Esophagus muscularis mucosa (tissue), 4 donors: ENCODE results near the gene SMARCA5. TPM values are rescaled to one million over a fixed set of nuclear protein-coding genes. Genes with fewer than 3 reads are reported as not detected.

Source experiments
- DNase-seq: peaks from one replicate; pipeline ENCODE4 v3.0.0-alpha.2; 2017; ENCODE audit errors: extremely low spot score
- H3K27ac ChIP-seq, 4 donors: fragments of 200-600 bp; sonication (generic); replicated peaks in 1 of 4; 1 replicate in 3 of 4; 2 replicates in 1 of 4; pipeline ENCODE4 v1.5.1; 2016 to 2019; ENCODE audit warnings: mild to moderate bottlenecking in 1 of 4
- H3K27me3 ChIP-seq, 4 donors: fragments of 200-600 bp; sonication (generic); one replicate each; pipeline versions ENCODE4 v1.5.1 to v1.6.0; 2016 to 2019
- H3K36me3 ChIP-seq, 4 donors: fragments of 200-600 bp; sonication (generic); one replicate each; pipeline ENCODE4 v1.5.1; 2016 to 2019
- H3K4me1 ChIP-seq, 4 donors: fragments of 200-600 bp; sonication (generic); one replicate each; pipeline ENCODE4 v1.5.1; 2016 to 2019
- H3K4me3 ChIP-seq, 4 donors: fragments of 200-600 bp; sonication (generic); 1 replicate in 2 of 4; 2 replicates in 2 of 4; pipeline ENCODE4 v1.5.1; 2016 to 2019; ENCODE audit warnings: mild to moderate bottlenecking in 4 of 4, moderate library complexity in 1 of 4
- H3K9me3 ChIP-seq, 4 donors: fragments of 200-600 bp; sonication (generic); 1 replicate in 3 of 4; 2 replicates in 1 of 4; pipeline ENCODE4 v1.5.1; 2016 to 2019
- EP300 ChIP-seq: sonication (generic); formaldehyde crosslinking; IDR thresholded peaks from one replicate; pipeline ENCODE4 v1.6.1; 2017; ENCODE audit warnings: antibody characterized with exemption
- POLR2A ChIP-seq: fragments of 450-650 bp; IDR thresholded peaks from one replicate; pipeline ENCODE4 v1.6.1; 2017; ENCODE audit warnings: antibody characterized with exemption, moderate library complexity, mild to moderate bottlenecking, low read depth
- POLR2AphosphoS5 ChIP-seq, 2 donors: sonication (generic); formaldehyde crosslinking; IDR thresholded peaks; one replicate each; pipeline ENCODE4 v1.6.1; 2017; ENCODE audit warnings: antibody characterized with exemption in 2 of 2
- WGBS: methylation state at CpG from one replicate; pipeline ENCODE4 v1.1.5; 2018; 5-methylcytosine and 5-hydroxymethylcytosine counted together
- intact Hi-C: fragments of 100-400 bp; cut with DNase I; formaldehyde crosslinking; loops from one replicate; pipeline ENCODE4 v1.15.1; 2023
- total RNA-seq, 4 donors: library from RNA; depleted of rRNA; stranded (reverse); fragments of >200 nt; gene quantifications; one replicate each; pipeline versions ENCODE4 v1.1.0 to v1.2.1, GENCODE V29; 2016
- TF ChIP-seq, protein P1 (sequence below), 3 experiments: fragments of 200-600 bp in 2 of 3; fragments of 450-650 bp in 1 of 3; sonication (generic) in 2 of 3; IDR thresholded peaks; one replicate each; pipeline ENCODE4 v1.5.1; 2017 to 2019; ENCODE audit warnings: antibody characterized with exemption in 3 of 3, mild to moderate bottlenecking in 2 of 3, moderate library complexity in 1 of 3

SMARCA5 gene
- total RNA-seq, 4 donors from 2014 or later: 38.0 to 59.8 (median 46.3) TPM

- DNase-seq: no peak
- Histone ChIP-seq H3K27me3 (no peaks in the 10 kb centered on the region), H3K36me3 (no peaks in the 10 kb centered on the region), H3K9me3 (no peaks in the 10 kb centered on the region), H3K27ac (no peak overlapping the region), H3K4me3 (no peak overlapping the region), H3K4me1 (peaks cover 0 to 11% (median 8%) of the 10 kb centered on the region in 4 donors)
- TF ChIP-seq, protein P1, sequence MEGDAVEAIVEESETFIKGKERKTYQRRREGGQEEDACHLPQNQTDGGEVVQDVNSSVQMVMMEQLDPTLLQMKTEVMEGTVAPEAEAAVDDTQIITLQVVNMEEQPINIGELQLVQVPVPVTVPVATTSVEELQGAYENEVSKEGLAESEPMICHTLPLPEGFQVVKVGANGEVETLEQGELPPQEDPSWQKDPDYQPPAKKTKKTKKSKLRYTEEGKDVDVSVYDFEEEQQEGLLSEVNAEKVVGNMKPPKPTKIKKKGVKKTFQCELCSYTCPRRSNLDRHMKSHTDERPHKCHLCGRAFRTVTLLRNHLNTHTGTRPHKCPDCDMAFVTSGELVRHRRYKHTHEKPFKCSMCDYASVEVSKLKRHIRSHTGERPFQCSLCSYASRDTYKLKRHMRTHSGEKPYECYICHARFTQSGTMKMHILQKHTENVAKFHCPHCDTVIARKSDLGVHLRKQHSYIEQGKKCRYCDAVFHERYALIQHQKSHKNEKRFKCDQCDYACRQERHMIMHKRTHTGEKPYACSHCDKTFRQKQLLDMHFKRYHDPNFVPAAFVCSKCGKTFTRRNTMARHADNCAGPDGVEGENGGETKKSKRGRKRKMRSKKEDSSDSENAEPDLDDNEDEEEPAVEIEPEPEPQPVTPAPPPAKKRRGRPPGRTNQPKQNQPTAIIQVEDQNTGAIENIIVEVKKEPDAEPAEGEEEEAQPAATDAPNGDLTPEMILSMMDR (IDR thresholded peaks at IDR 0.05): no peak
- no peak for TF ChIP-seq EP300
- no peak for TF ChIP-seq POLR2AphosphoS5 (IDR thresholded peaks at IDR 0.05)
- no peak for TF ChIP-seq POLR2A
- intact Hi-C loops: no loop called here
- 90% methylated on average over 3 of the region's 3 CpGs for WGBS
Observed at GRCh38 chr4:143597276-143597675, 83.8 kb downstream of the SMARCA5 start.

GRCh38 chr4:143598816-143599215 lies 85.3 kb downstream of the SMARCA5 start:
- peaks cover 0 to 11% (median 8%) of the 10 kb centered on the region in 4 donors for H3K4me1 ChIP-seq
- H3K27me3 ChIP-seq: no peaks in the 10 kb centered on the region
- H3K9me3 ChIP-seq: no peaks in the 10 kb centered on the region
- no peak overlapping the region for H3K4me3 ChIP-seq
- no peaks in the 10 kb centered on the region for H3K36me3 ChIP-seq
- no peak overlapping the region for H3K27ac ChIP-seq
- TF ChIP-seq POLR2A: no peak
- TF ChIP-seq, protein P1 (IDR thresholded peaks at IDR 0.05): no peak
- TF ChIP-seq POLR2AphosphoS5 (IDR thresholded peaks at IDR 0.05): no peak
- TF ChIP-seq EP300: no peak
- DNase-seq: no peak
- intact Hi-C loops: no loop called here

GRCh38 chr4:143599827-143600226 lies 86.3 kb downstream of the SMARCA5 start:
- Histone ChIP-seq H3K27ac (no peak overlapping the region), H3K4me3 (no peak overlapping the region), H3K27me3 (no peaks in the 10 kb centered on the region), H3K36me3 (no peaks in the 10 kb centered on the region), H3K4me1 (peaks cover 0 to 11% (median 8%) of the 10 kb centered on the region in 4 donors), H3K9me3 (no peaks in the 10 kb centered on the region)
- WGBS: 68% methylated on average over 1 of the region's 1 CpG
- intact Hi-C loops: no loop called here
- no peak for DNase-seq
- no peak for TF ChIP-seq POLR2AphosphoS5 (IDR thresholded peaks at IDR 0.05)
- TF ChIP-seq EP300: no peak
- no peak for TF ChIP-seq POLR2A
- TF ChIP-seq, protein P1 (IDR thresholded peaks at IDR 0.05): no peak

DNA sequence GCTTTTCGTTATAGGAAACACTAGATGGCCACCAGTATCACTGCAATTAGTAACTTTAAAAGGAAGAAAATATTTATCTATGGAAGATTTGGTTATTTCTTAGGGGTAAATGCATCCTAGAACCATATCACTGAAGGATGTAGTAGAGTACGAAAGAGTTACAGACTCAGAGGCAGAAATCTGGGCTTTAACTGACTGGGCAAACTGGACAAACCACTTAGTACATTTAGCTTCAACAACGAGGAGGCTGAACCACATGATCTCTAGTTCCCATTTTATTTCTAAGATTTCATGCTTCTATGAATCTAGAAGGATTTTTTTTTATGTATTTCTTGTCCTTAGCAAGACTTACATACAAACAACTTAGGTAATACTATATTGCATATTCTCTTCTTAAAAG lies 93.0 kb downstream of the SMARCA5 start:
- TF ChIP-seq, protein P1 (IDR thresholded peaks at IDR 0.05): no peak
- TF ChIP-seq EP300 (no peak), POLR2AphosphoS5 (IDR thresholded peaks at IDR 0.05) (no peak), POLR2A (no peak)
- Histone ChIP-seq H3K36me3 (no peaks in the 10 kb centered on the region), H3K9me3 (no peaks in the 10 kb centered on the region), H3K27ac (no peak overlapping the region), H3K4me3 (no peak overlapping the region), H3K4me1 (peaks cover 0 to 8% (median 3%) of the 10 kb centered on the region in 4 donors), H3K27me3 (no peaks in the 10 kb centered on the region)
- DNase-seq: no peak
- intact Hi-C loops: no loop called here
- 86% methylated on average over 3 of the region's 3 CpGs for WGBS

Other genes with a start within 250 kb of the SMARCA5 start
- gene GAB1, start 176.8 kb upstream of the SMARCA5 start, total RNA-seq: 100 to 1,000 TPM in 2 of 4 donors, 10 to 100 TPM in 2; 73.5 to 117 (median 98.8) TPM
- gene FREM3, start 187.0 kb downstream of the SMARCA5 start, total RNA-seq: not detected